Naive thymus-derived CD8-positive, alpha-beta T cell (primary cell): Measurements from ENCODE around the gene U2AF1. TPM values are rescaled to one million over a fixed set of nuclear protein-coding genes. Genes with fewer than 3 reads are reported as not detected.
"Not testable (repeated sequence)": the region's sequence is repeated elsewhere in the genome, so short reads cannot be mapped to it uniquely, and the experiment has no call there.

Experiments
- ATAC-seq, 2 donors: fragments of 150-1000 bp; cut with Tn5 transposase in 1 of 2; sonication (Bioruptor Pico), chemical (Tn5 transposase) in 1 of 2; 1 replicate in 1 of 2; 2 replicates in 1 of 2; pipeline ENCODE4 v1.10.0; 2021; ENCODE audit warnings: mild to moderate bottlenecking in 2 of 2, moderate library complexity in 2 of 2
- POLR2A ChIA-PET: fragments of 350-600 bp; sonication (Branson Sonifier 250); formaldehyde crosslinking; loops from one replicate; lab custom pipeline; 2021; ENCODE audit warnings: antibody characterized with exemption; lab: Charles Lee
- DNase-seq, 10 donors: peaks; one replicate each; pipeline versions ENCODE4 v3.0.0 to v3.0.0-alpha.2; 2020 to 2022
- H3K27ac Mint-ChIP-seq, 10 donors: one replicate each; pipeline ENCODE4 v1.8.0; 2020 to 2022; ENCODE audit warnings: mild to moderate bottlenecking in 10 of 10, mixed read lengths in 10 of 10, moderate library complexity in 4 of 10, inconsistent platforms in 1 of 10
- H3K27me3 Mint-ChIP-seq, 5 donors: one replicate each; pipeline ENCODE4 v1.8.0; 2021 to 2022; ENCODE audit warnings: mixed read lengths in 5 of 5
- H3K36me3 Mint-ChIP-seq, 3 donors: one replicate each; pipeline ENCODE4 v1.8.0; 2020 to 2022; ENCODE audit warnings: mixed read lengths in 3 of 3, mild to moderate bottlenecking in 2 of 3, inconsistent platforms in 1 of 3
- H3K4me1 Mint-ChIP-seq, 4 donors: one replicate each; pipeline ENCODE4 v1.8.0; 2021 to 2022; ENCODE audit warnings: mixed read lengths in 4 of 4
- H3K4me3 Mint-ChIP-seq, 10 donors: one replicate each; pipeline ENCODE4 v1.8.0; 2020 to 2022; ENCODE audit warnings: mild to moderate bottlenecking in 10 of 10, mixed read lengths in 10 of 10, moderate library complexity in 6 of 10, inconsistent platforms in 1 of 10
- H3K9me3 Mint-ChIP-seq, 9 donors: one replicate each; pipeline ENCODE4 v1.8.0; 2020 to 2022; ENCODE audit warnings: mixed read lengths in 9 of 9, mild to moderate bottlenecking in 3 of 9, inconsistent platforms in 1 of 9, moderate library complexity in 1 of 9
- polyA plus RNA-seq, 3 donors: library from polyadenylated mRNA; unstranded; fragments of 300-500 nt; fragmentation: Illumina TruSeq; gene quantifications; one replicate each; pipeline ENCODE4 v1.2.3, GENCODE V29; 2021
- total RNA-seq, 8 experiments: library from RNA in 2 of 8; stranded (reverse) in 2 of 8; gene quantifications; one replicate each; pipeline ENCODE4 v1.2.3 and lab custom pipeline; 2021 to 2026

The U2AF1 gene
- total RNA-seq: 10 to 100 TPM; 33.3 to 42.7 TPM
- polyA plus RNA-seq: 10 to 100 TPM; 53.6 to 83.0 (median 72.4) TPM
- total RNA-seq (lab: John Stamatoyannopoulos, UW): 0.49 to 16.3 (median 9.2) reads per million in 6 experiments

GRCh38 chr21:43106965-43107793, at the start of gene U2AF1:
Gene U2AF1 (minus strand): TSS chr21:43107570. CDS start chr21:43107494, 76 bp downstream.
- DNase-seq (peak in 8 of 10 donors; percentile 46 to 86 (median 66)), ATAC-seq (peak; percentile 85 to 90)
- H3K9me3 Mint-ChIP-seq, POLR2A ChIA-PET, H3K27me3 Mint-ChIP-seq, H3K36me3 Mint-ChIP-seq, H3K4me1 Mint-ChIP-seq: not testable (repeated sequence)
- Mint-ChIP-seq H3K27ac (peak within 1 kb of the TSS in 1 of 10 donors; percentile 34), H3K4me3 (peak within 1 kb of the TSS in 4 of 10 donors; percentile 22 to 58 (median 54))

- H3K27ac Mint-ChIP-seq, DNase-seq, ATAC-seq, H3K36me3 Mint-ChIP-seq, POLR2A ChIA-PET, H3K4me3 Mint-ChIP-seq, H3K9me3 Mint-ChIP-seq, H3K27me3 Mint-ChIP-seq, H3K4me1 Mint-ChIP-seq: not testable (repeated sequence)
Measured at GRCh38 chr21:43153601-43154000, 46.2 kb upstream of the U2AF1 start.

DNA sequence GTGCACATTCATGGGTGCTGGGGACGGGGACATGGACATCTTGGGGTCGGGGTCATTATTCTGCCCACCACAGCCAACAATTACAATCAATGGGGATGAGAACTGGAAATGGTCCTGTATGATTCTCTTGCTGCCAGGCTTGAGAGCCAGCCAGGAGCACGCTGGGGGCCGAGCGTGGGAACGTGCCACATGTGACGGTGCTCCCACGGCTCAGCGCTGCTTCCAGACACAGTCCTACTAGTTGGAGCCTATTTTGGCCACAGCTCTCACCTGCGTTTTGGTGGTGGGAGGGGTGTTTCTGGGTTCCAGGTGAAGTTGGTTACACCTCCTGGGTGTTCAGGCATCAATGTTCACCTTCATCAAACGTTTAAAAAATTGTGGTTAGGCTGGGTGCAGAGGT, 42.0 kb upstream of the U2AF1 start:
- H3K4me3 Mint-ChIP-seq, H3K36me3 Mint-ChIP-seq, H3K27ac Mint-ChIP-seq, H3K27me3 Mint-ChIP-seq, H3K9me3 Mint-ChIP-seq, H3K4me1 Mint-ChIP-seq, POLR2A ChIA-PET, ATAC-seq, DNase-seq: not testable (repeated sequence)

DNA sequence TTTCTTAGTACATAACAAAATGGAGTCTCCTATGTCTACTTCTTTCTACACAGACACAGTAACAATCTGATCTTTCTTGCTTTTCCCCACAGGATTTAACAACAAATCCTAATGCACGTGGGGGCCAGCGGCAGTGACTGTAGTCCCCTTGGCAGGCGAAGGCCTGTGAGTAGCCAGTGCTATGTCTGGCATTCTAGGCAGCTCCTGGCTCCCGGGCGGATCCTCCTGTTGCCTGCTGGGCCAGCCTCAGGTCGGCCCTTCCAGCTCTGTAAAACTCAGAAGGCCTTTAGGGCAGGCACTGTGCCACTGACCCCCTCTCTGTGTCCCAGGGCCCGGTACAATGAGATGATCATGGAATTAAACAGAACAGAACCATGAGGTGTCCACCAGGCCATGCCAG, 40.6 kb upstream of the U2AF1 start:
- not testable (repeated sequence) for H3K4me1 Mint-ChIP-seq, H3K27me3 Mint-ChIP-seq, H3K27ac Mint-ChIP-seq

DNA sequence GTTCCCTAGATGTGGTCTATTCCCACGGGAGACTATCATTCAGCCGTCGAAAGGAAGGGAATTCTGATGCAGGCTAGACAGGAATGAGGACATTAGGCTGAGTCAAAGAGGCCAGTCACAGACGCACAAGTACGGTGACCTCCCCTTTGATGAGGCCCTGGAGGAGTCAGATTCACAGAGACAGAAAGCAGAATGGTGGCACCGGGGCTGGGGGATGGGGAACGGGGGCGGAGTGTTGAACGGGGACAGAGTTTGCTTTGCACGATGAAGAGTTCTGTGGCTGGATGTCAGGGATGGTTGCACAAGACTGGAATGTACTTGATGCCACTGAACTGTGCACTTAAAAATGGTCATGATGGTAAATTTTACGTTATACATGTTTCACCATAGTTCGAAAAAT, 39.3 kb upstream of the U2AF1 start:
- H3K9me3 Mint-ChIP-seq, H3K4me3 Mint-ChIP-seq, ATAC-seq, H3K4me1 Mint-ChIP-seq, H3K36me3 Mint-ChIP-seq, POLR2A ChIA-PET, DNase-seq, H3K27me3 Mint-ChIP-seq, H3K27ac Mint-ChIP-seq: not testable (repeated sequence)

More for the DNA sequence above, 40.6 kb upstream of the U2AF1 start:
- POLR2A ChIA-PET, H3K4me3 Mint-ChIP-seq, H3K36me3 Mint-ChIP-seq, H3K9me3 Mint-ChIP-seq, ATAC-seq, DNase-seq: not testable (repeated sequence)

DNA sequence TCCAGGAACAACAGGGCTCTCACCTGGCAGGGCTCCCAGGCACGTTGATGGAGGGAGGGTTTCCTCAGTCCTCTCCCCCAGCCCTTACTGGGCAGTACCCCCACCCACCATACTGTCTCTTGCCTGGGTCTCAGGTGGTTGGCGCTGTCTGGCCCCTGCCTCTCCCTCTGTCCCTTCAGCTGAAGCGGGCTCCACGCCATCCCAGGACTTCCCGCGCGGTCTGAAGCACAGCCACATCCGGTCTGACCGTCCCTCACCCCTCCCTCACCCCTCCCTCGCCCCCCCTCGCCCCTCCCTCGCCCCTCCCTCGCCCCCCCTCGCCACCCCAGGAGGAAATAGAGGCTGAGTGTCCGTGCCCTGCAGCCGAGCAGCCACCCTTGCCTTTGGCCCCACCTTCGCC, 34.0 kb upstream of the U2AF1 start:
- H3K36me3 Mint-ChIP-seq, H3K27ac Mint-ChIP-seq, H3K27me3 Mint-ChIP-seq, H3K4me3 Mint-ChIP-seq, POLR2A ChIA-PET, H3K4me1 Mint-ChIP-seq, H3K9me3 Mint-ChIP-seq, ATAC-seq, DNase-seq: not testable (repeated sequence)

- POLR2A ChIA-PET, H3K9me3 Mint-ChIP-seq, H3K27me3 Mint-ChIP-seq, H3K36me3 Mint-ChIP-seq, DNase-seq, H3K27ac Mint-ChIP-seq, H3K4me3 Mint-ChIP-seq, H3K4me1 Mint-ChIP-seq: not testable (repeated sequence)
- ATAC-seq: peak in 1 of 2 donors; percentile 37
Measured at GRCh38 chr21:43138944-43139343, 31.6 kb upstream of the U2AF1 start.

GRCh38 chr21:43134520-43134919, 27.1 kb upstream of the U2AF1 start:
- POLR2A ChIA-PET, H3K36me3 Mint-ChIP-seq, H3K27me3 Mint-ChIP-seq, H3K4me3 Mint-ChIP-seq, H3K27ac Mint-ChIP-seq, H3K4me1 Mint-ChIP-seq, ATAC-seq, DNase-seq, H3K9me3 Mint-ChIP-seq: not testable (repeated sequence)

DNA sequence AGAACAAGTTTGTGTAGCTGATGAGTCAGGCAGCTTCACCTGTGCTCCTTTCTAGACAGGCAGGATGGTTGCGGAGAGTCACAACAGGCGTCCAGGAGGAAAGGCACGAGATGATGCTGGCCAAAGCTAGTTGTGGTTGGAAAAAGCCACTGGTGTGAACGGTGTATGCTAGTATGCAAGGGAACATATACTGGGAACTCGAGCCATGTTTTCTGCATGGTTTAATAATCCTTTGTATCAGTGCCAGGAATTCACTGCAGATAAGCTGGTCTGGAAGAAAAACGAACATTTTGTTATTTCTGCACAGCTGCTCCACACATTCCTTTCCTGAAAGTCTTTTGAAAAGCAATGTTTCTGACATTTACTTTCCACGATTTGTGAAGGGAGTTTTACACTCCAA, 22.7 kb upstream of the U2AF1 start:
- H3K4me1 Mint-ChIP-seq, ATAC-seq, H3K27me3 Mint-ChIP-seq, POLR2A ChIA-PET, H3K36me3 Mint-ChIP-seq, H3K27ac Mint-ChIP-seq, H3K4me3 Mint-ChIP-seq, DNase-seq, H3K9me3 Mint-ChIP-seq: not testable (repeated sequence)

DNA sequence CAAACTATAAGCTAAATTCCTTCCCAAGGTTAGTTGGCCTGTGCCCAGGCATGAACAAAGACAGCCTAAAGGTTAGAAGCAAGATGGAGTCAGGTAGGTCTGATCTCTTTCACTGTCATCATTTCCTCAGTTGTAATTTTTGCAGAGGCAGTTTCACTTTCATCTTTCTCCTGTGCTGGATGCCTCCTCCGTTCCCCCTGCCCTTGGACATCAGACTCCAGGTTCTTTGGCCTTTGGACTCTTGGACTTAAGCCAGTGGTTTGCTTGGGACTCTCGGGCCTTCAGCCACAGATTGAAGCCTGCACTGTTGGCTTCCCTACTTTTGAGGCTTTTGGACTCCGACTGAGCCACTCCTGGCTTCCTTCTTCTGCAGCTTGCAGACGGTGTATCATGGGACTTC, 8.6 kb upstream of the U2AF1 start:
- H3K27ac Mint-ChIP-seq, H3K36me3 Mint-ChIP-seq, H3K9me3 Mint-ChIP-seq, POLR2A ChIA-PET, DNase-seq, H3K27me3 Mint-ChIP-seq, ATAC-seq, H3K4me3 Mint-ChIP-seq, H3K4me1 Mint-ChIP-seq: not testable (repeated sequence)

DNA sequence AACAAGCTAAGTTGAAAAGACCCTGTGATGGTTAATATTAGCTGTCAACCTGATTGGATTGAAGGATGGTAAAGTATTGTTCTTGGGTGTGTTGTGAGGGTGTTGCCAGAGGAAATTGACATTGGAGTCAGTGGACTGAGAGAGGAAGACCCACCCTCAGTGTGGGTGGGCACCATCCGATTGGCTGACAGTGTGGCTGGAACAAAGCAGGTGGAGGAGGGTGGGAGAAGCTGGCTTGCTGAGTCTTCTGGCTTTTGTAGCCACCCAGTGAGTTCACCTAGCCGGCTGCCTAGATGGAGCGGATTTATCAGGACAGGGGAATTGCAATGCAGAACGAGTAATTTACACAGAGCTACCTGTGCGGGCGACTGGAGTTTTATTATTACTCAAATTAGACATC, 7.1 kb upstream of the U2AF1 start:
- H3K27ac Mint-ChIP-seq, H3K4me1 Mint-ChIP-seq, ATAC-seq: not testable (repeated sequence)

DNA sequence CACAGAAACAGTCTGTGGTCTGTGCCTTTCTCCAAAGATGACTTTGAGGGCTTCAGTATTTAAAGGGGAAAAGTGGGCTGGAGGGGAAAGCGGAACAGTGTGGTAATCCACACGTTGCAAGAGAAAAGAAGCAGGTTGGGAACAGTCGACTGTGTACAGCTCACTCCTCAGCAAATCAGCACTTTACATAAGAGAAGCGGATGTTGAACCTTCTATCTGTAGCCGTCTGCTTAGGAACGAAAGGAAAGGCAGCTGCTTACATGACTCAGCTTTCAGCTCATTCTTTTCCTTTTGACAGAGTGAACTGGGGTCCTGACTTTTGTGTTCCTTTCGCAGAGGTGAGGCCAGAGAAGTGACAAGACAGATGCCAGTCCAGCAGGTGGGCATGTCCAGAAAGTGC, 1.6 kb upstream of the U2AF1 start:
- DNase-seq, H3K4me1 Mint-ChIP-seq, H3K27me3 Mint-ChIP-seq, POLR2A ChIA-PET, H3K4me3 Mint-ChIP-seq, H3K9me3 Mint-ChIP-seq, H3K27ac Mint-ChIP-seq, H3K36me3 Mint-ChIP-seq: not testable (repeated sequence)
- peak; percentile 24 to 36 for ATAC-seq

More for the DNA sequence above, 7.1 kb upstream of the U2AF1 start:
- H3K36me3 Mint-ChIP-seq, H3K9me3 Mint-ChIP-seq, POLR2A ChIA-PET, DNase-seq, H3K27me3 Mint-ChIP-seq, H3K4me3 Mint-ChIP-seq: not testable (repeated sequence)

GRCh38 chr21:43108177-43108576, 807 bp upstream of the U2AF1 start:
- peak in 1 of 2 donors; percentile 21 for ATAC-seq
- H3K36me3 Mint-ChIP-seq, H3K4me3 Mint-ChIP-seq, H3K4me1 Mint-ChIP-seq, DNase-seq, POLR2A ChIA-PET, H3K27ac Mint-ChIP-seq, H3K27me3 Mint-ChIP-seq, H3K9me3 Mint-ChIP-seq: not testable (repeated sequence)

DNA sequence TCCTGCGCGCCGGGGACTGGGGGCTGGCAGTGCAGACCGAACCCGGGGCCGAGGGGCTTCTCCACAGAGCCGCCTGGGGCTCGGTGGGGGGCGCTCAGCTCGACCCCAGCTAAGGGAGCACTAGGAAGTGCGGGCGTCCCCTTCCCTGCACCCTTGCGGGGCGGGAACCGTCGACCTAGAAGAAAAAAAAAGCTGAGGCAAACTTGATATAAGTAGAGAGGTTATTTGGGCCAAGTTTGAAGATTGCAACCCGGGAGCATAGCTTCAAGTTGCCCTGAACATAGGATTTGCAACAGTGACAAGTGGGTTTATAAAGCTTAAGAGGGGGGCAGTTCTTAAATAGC, 396 bp upstream of the U2AF1 start:
- H3K9me3 Mint-ChIP-seq, H3K27me3 Mint-ChIP-seq, DNase-seq, H3K4me3 Mint-ChIP-seq, H3K36me3 Mint-ChIP-seq, H3K4me1 Mint-ChIP-seq, H3K27ac Mint-ChIP-seq, POLR2A ChIA-PET: not testable (repeated sequence)
- peak; percentile 43 to 48 for ATAC-seq
